ENCODE results near the gene ZSWIM3. TPM values are rescaled to one million over a fixed set of nuclear protein-coding genes. Genes with fewer than 3 reads are reported as not detected.
A peak's percentile ranks its signal among the peaks of the same experiment; 100 is the strongest.

Gene ZSWIM3
- total and polyA plus RNA-seq, 7 donors: 1.7 to 3.5 (median 2.9) TPM

DNA sequence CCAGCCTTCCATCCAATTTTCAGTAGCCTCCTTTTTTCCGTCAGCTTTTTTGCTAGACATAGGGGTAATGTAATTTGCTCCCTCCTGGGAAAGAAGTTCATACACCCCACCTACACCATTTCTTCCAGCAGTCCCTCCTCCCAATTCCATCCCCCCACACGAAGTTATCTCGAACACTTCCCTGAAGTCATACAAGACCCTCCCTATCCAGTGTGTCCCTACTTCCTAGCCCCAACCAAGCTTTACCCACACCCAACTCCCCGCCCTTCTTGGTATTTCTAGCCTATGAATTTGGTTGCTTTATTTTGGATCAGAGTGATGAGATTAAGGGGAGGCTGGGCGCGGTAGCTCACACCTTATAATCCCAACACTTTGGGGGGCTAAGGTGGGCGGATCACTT lies 43.9 kb upstream of the ZSWIM3 start:
- no peak for DNase-seq
- H3K4me3 ChIP-seq: no peak overlapping the region
- no peaks in the 10 kb centered on the region for H3K9me3 ChIP-seq
- intact Hi-C loops (cut with DNase I): loop anchor here (10.0 kb wide), 1 partner anchor 121 kb away; the partner anchor contains the start of gene PCIF1
- no peak overlapping the region for H3K27ac ChIP-seq
- H3K36me3 ChIP-seq: peaks cover 9 to 32% (median 26%) of the 10 kb centered on the region in 4 donors
- TF ChIP-seq POLR2A (IDR thresholded peaks at IDR 0.05) (no peak), POLR2AphosphoS5 (IDR thresholded peaks at IDR 0.05) (no peak), EP300 (IDR thresholded peaks at IDR 0.05) (no peak)
- TF ChIP-seq, protein P1, sequence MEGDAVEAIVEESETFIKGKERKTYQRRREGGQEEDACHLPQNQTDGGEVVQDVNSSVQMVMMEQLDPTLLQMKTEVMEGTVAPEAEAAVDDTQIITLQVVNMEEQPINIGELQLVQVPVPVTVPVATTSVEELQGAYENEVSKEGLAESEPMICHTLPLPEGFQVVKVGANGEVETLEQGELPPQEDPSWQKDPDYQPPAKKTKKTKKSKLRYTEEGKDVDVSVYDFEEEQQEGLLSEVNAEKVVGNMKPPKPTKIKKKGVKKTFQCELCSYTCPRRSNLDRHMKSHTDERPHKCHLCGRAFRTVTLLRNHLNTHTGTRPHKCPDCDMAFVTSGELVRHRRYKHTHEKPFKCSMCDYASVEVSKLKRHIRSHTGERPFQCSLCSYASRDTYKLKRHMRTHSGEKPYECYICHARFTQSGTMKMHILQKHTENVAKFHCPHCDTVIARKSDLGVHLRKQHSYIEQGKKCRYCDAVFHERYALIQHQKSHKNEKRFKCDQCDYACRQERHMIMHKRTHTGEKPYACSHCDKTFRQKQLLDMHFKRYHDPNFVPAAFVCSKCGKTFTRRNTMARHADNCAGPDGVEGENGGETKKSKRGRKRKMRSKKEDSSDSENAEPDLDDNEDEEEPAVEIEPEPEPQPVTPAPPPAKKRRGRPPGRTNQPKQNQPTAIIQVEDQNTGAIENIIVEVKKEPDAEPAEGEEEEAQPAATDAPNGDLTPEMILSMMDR (IDR thresholded peaks at IDR 0.05): no peak
- H3K27me3 ChIP-seq: no peaks in the 10 kb centered on the region
- peaks cover 0 to 26% (median 16%) of the 10 kb centered on the region in 4 donors for H3K4me1 ChIP-seq
- 67 to 69% methylated on average over 7 of the region's 7 CpGs for WGBS, 2 donors

DNA sequence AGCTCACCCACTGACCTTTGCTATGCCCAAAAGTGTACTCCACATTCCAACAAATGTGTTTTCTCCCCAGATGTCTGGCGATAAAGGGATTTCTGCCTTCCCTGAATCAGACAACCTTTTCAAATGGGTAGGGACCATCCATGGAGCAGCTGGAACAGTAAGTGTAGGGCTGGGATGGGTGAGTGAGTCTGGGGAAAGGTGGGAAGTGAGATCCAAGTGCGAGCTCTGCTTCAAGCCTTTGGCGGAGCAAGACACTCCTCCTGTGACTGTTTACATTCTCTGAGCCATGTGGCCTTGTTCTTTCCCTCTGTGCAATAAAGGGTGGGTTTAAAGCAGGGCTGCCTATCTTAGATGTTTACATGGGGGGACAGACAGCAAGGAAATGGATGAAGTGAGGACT lies 43.1 kb upstream of the ZSWIM3 start:
- DNase-seq: no peak
- WGBS, 2 donors: 77 to 81% methylated on average over 3 of the region's 3 CpGs
- H3K36me3 ChIP-seq: peaks cover 9 to 24% (median 19%) of the 10 kb centered on the region in 4 donors
- H3K9me3 ChIP-seq: no peaks in the 10 kb centered on the region
- H3K4me3 ChIP-seq: no peak overlapping the region
- no peaks in the 10 kb centered on the region for H3K27me3 ChIP-seq
- H3K27ac ChIP-seq: no peak overlapping the region
- intact Hi-C loops (cut with DNase I): loop anchor here (10.0 kb wide), 1 partner anchor 120 kb away; the partner anchor contains the start of gene PCIF1
- TF ChIP-seq POLR2A (IDR thresholded peaks at IDR 0.05): no peak
- TF ChIP-seq, protein P1 (IDR thresholded peaks at IDR 0.05): no peak
- TF ChIP-seq POLR2AphosphoS5 (IDR thresholded peaks at IDR 0.05): no peak
- TF ChIP-seq EP300 (IDR thresholded peaks at IDR 0.05): no peak
- peaks cover 0 to 26% (median 16%) of the 10 kb centered on the region in 4 donors for H3K4me1 ChIP-seq

DNA sequence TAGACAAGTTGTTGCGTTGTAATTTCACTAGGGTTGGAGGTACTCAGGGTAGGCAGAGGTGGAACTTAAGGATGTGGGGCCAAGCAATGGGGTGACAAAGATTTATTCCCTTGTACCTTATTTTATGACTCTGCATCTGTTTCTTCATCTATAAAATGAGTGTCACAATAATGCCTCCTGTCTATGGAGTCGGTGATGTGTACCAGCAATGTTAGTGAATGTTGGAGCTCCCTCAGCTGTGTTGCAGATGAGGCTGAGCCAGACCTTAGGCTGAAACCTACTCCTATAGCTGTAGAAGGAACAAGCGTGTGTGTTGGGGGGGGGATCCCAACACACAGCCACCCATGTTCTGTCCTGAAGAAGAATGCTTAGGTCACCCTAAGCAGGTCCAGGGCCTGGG lies 40.5 kb upstream of the ZSWIM3 start:
- H3K4me3 ChIP-seq: no peak overlapping the region
- peak overlapping the region in 1 of 4 donors; percentile 35 for H3K27ac ChIP-seq
- intact Hi-C loops (cut with DNase I): loop anchor here (10.0 kb wide), 1 partner anchor 118 kb away; the partner anchor contains the start of gene PCIF1
- no peaks in the 10 kb centered on the region for H3K36me3 ChIP-seq
- no peaks in the 10 kb centered on the region for H3K9me3 ChIP-seq
- no peak for TF ChIP-seq POLR2AphosphoS5 (IDR thresholded peaks at IDR 0.05)
- TF ChIP-seq, protein P1 (IDR thresholded peaks at IDR 0.05): no peak
- TF ChIP-seq POLR2A (IDR thresholded peaks at IDR 0.05): no peak
- TF ChIP-seq EP300 (IDR thresholded peaks at IDR 0.05): no peak
- DNase-seq: no peak
- H3K27me3 ChIP-seq: no peaks in the 10 kb centered on the region
- 93 to 94% methylated on average over 3 of the region's 3 CpGs for WGBS, 2 donors
- H3K4me1 ChIP-seq: peaks cover 0 to 19% (median 16%) of the 10 kb centered on the region in 4 donors

DNA sequence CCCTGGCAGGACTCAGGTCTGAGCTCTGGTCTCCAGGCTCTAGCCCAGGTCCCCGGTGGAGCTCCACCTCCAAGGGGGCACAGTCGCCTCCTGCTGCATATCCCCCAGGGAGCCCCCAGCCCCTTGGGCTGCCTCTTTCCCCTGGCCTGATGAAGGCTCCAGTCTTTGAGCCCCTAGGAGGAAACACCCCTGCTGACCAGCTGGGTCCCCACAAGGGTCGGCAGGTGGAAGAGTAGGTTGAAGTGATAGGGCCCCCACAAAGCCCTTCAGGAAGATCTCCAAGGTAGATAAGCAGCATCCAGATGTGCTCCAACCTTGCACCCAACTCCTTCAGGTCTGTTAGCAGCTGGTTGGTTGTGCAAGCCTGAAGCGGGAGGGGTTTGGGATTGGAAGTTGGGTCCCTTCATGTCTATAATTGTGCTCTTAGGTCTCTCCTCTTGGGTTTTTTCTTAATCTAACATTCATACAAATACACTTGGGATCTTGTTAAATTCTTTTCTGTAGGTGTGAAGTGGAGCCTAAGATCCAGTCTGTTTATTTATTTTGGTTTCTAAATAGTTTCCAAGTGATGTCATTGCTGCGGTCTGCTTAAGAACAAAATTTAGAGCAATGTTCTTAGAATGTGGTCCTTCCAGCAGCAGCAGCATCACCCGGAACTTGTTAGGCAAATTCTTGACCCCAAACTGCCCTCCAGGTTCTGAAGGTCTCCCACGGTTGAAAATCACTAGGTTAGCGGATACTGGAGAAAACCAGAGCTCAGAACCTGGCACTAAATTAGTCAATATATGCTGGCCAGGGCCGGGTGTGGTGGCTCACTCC lies 39.8 kb upstream of the ZSWIM3 start:
- WGBS, 2 donors: 67 to 80% methylated on average over 9 of the region's 9 CpGs
- DNase-seq: no peak
- H3K27ac ChIP-seq: peak overlapping the region in 2 of 4 donors; percentile 35 to 63

DNA sequence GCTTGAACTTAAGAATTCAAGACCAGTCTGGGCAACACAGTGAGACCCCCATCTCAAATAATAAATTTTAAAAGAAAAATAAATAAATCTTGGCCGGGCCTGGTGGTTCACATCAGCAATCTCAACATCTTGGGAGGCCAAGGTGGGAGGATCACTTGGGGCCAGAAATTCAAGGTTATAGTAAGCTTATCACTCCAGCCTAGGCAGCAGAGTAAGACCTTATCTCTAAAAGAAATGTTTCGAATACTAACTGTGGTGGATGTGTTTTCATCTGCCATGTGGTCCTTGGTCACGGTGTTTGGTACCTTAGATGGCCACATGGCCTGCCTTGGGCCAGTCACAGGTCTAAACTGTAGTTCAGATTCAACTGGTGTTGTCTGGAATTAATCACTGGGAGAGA lies 39.2 kb upstream of the ZSWIM3 start:
- H3K36me3 ChIP-seq: no peaks in the 10 kb centered on the region
- peak overlapping the region in 2 of 4 donors; percentile 35 to 63 for H3K27ac ChIP-seq
- H3K4me1 ChIP-seq: peaks cover 0 to 22% (median 14%) of the 10 kb centered on the region in 4 donors
- intact Hi-C loops (cut with DNase I): loop anchor here (10.0 kb wide), 1 partner anchor 117 kb away; the partner anchor contains the start of gene PCIF1
- TF ChIP-seq, protein P1 (IDR thresholded peaks at IDR 0.05): no peak
- no peak for TF ChIP-seq POLR2A (IDR thresholded peaks at IDR 0.05)
- TF ChIP-seq EP300 (IDR thresholded peaks at IDR 0.05): no peak
- TF ChIP-seq POLR2AphosphoS5 (IDR thresholded peaks at IDR 0.05): no peak
- H3K9me3 ChIP-seq: no peaks in the 10 kb centered on the region
- H3K27me3 ChIP-seq: peaks cover 0 to 7% (median 0%) of the 10 kb centered on the region in 3 donors
- no peak overlapping the region for H3K4me3 ChIP-seq
- no peak for DNase-seq
- 90 to 92% methylated on average over 3 of the region's 3 CpGs for WGBS, 2 donors

More for the DNA sequence above, 39.8 kb upstream of the ZSWIM3 start:
- intact Hi-C loops (cut with DNase I): loop anchor here (10.0 kb wide), 1 partner anchor 117 kb away; the partner anchor contains the start of gene PCIF1
- Histone ChIP-seq H3K36me3 (no peaks in the 10 kb centered on the region), H3K4me1 (peaks cover 0 to 20% (median 16%) of the 10 kb centered on the region in 4 donors), H3K27me3 (peaks cover 0 to 3% (median 0%) of the 10 kb centered on the region in 3 donors), H3K9me3 (no peaks in the 10 kb centered on the region), H3K4me3 (no peak overlapping the region)
- no peak for TF ChIP-seq EP300 (IDR thresholded peaks at IDR 0.05)
